Mammary epithelial cell (primary cell): Measurements from ENCODE around the gene PHLDB3.

Experiments
- CTCF ChIP-seq, 2 donors: IDR thresholded peaks in 1 of 2; conservative IDR thresholded peaks in 1 of 2; 2 replicates each; pipeline ENCODE4 v1.5.1; 2011 to 2012; ENCODE audit warnings: inconsistent platforms in 2 of 2, low read length in 2 of 2, mild to moderate bottlenecking in 2 of 2, control low read depth in 1 of 2, low read depth in 1 of 2; ENCODE audit not compliant: insufficient read depth in 1 of 2; ENCODE audit errors: extremely low read depth in 1 of 2
- EZH2 ChIP-seq: IDR thresholded peaks from 2 replicates; pipeline ENCODE4 v1.6.1; 2012; ENCODE audit warnings: low read length, inconsistent platforms, borderline replicate concordance

- TF ChIP-seq CTCF (conservative IDR thresholded peaks at IDR 0.05 in 1 of 2, IDR thresholded peaks at IDR 0.05 in 1 of 2; ENCODE audit: extremely low read depth in 1 of 2, insufficient read depth in 1 of 2, low read depth in 1 of 2, low read length in 2 of 2), result no peak
- no peak for TF ChIP-seq EZH2
These were observed 52.0 kb downstream of the PHLDB3 start for GRCh38 chr19:43452582-43452981.
